Stimulated activated CD4-positive, alpha-beta T cell treated with anti-CD3 and anti-CD28 coated beads, Interleukin-15, amount 100 ng/mL, for 24 hours (primary cell): Measurements from ENCODE around the gene FHL3.

Source experiments
- DNase-seq: peaks from one replicate; pipeline ENCODE4 v3.0.0-alpha.2; 2020

Gene FHL3

GRCh38 chr1:38005195-38006007, at the start of gene FHL3:
Gene FHL3 (minus strand): TSS chr1:38005514. CDS start chr1:37999412, 6,102 bp downstream.
- peak; percentile 80 for DNase-seq

- no peak for DNase-seq
Observed at GRCh38 chr1:38053416-38054091, 48.2 kb upstream of the FHL3 start.

GRCh38 chr1:38052750-38053415, 47.6 kb upstream of the FHL3 start:
- no peak for DNase-seq

- no peak for DNase-seq
Observed at GRCh38 chr1:38051079-38051543, 45.8 kb upstream of the FHL3 start.

GRCh38 chr1:38050397-38051078, 45.2 kb upstream of the FHL3 start:
- no peak for DNase-seq

GRCh38 chr1:38047603-38048141, 42.4 kb upstream of the FHL3 start:
- no peak for DNase-seq

- DNase-seq = peak; percentile 87
Observed at GRCh38 chr1:38046884-38047602, 41.7 kb upstream of the FHL3 start.

- peak; percentile 32 for DNase-seq
Observed at GRCh38 chr1:38046333-38046883, 41.1 kb upstream of the FHL3 start, which contains the start of gene POU3F1. Gene POU3F1 (minus strand): TSS chr1:38046793. CDS start chr1:38046743, 50 bp downstream.

- peak; percentile 38 for DNase-seq
Observed at GRCh38 chr1:38045401-38046332, 40.4 kb upstream of the FHL3 start.

- DNase-seq = no peak
Observed at GRCh38 chr1:38044221-38045215, 39.2 kb upstream of the FHL3 start.

- DNase-seq = no peak
Observed at GRCh38 chr1:38043036-38043747, 37.9 kb upstream of the FHL3 start.

GRCh38 chr1:38041936-38042834, 36.9 kb upstream of the FHL3 start:
- no peak for DNase-seq

- no peak for DNase-seq
Observed at GRCh38 chr1:38039331-38040088, 34.2 kb upstream of the FHL3 start.

- DNase-seq = no peak
Observed at GRCh38 chr1:38038861-38039260, 33.5 kb upstream of the FHL3 start.

- peak; percentile 29 for DNase-seq
Observed at GRCh38 chr1:38037221-38037939, 32.1 kb upstream of the FHL3 start.

- DNase-seq = no peak
Observed at GRCh38 chr1:38034871-38035270, 29.6 kb upstream of the FHL3 start.
